HL-60 (cell line): ENCODE data around the gene DACT3.

Experiments
- DNase-seq, 2 experiments: peaks; one replicate each; pipeline ENCODE4 v3.0.0-alpha.2; 2010 to 2020; ENCODE audit warnings: low read depth in 1 of 2, low spot score in 1 of 2
- H3K27ac ChIP-seq: fragments of 250-450 bp; sonication (Bioruptor Pico); replicated peaks from 2 replicates; pipeline ENCODE4 v1.5.1; 2020; ENCODE audit warnings: mild to moderate bottlenecking, moderate library complexity
- H3K27me3 ChIP-seq: fragments of 250-450 bp; sonication (Bioruptor Pico); 2 replicates; pipeline ENCODE4 v1.5.1; 2021; ENCODE audit warnings: mild to moderate bottlenecking, moderate library complexity; ENCODE audit not compliant: insufficient read depth, poor library complexity, severe bottlenecking
- H3K4me3 ChIP-seq: replicated peaks from 2 replicates; pipeline ENCODE4 v1.5.1; 2011; ENCODE audit warnings: mild to moderate bottlenecking, control low read depth, low read length; ENCODE audit not compliant: insufficient read depth
- GABPA ChIP-seq: IDR thresholded peaks from 2 replicates; pipeline ENCODE4 v1.6.1; 2012; ENCODE audit warnings: low read depth
- POLR2AphosphoS5 ChIP-seq: IDR thresholded peaks from 2 replicates; pipeline ENCODE4 v1.6.1; 2012; ENCODE audit warnings: low read depth
- SPI1 ChIP-seq: IDR thresholded peaks from 2 replicates; pipeline ENCODE4 v1.6.1; 2012; ENCODE audit warnings: low read depth, mild to moderate bottlenecking, borderline replicate concordance
- TF ChIP-seq, protein P1 (sequence below): IDR thresholded peaks from one replicate; pipeline ENCODE4 v1.5.1; 2011; ENCODE audit warnings: low read length, control low read depth, inconsistent platforms; ENCODE audit not compliant: insufficient read depth
- TF ChIP-seq, protein P2 (sequence below): IDR thresholded peaks from 2 replicates; pipeline ENCODE4 v1.6.1; 2012; ENCODE audit warnings: low read depth; ENCODE audit not compliant: insufficient replicate concordance

The DACT3 gene

GRCh38 chr19:46691948-46692347 lies 31.0 kb upstream of the DACT3 start:
- Histone ChIP-seq H3K27me3 (no peaks in the 10 kb centered on the region), H3K4me3 (no peak overlapping the region), H3K27ac (no peak overlapping the region)
- no peak for TF ChIP-seq SPI1
- TF ChIP-seq, protein P1, sequence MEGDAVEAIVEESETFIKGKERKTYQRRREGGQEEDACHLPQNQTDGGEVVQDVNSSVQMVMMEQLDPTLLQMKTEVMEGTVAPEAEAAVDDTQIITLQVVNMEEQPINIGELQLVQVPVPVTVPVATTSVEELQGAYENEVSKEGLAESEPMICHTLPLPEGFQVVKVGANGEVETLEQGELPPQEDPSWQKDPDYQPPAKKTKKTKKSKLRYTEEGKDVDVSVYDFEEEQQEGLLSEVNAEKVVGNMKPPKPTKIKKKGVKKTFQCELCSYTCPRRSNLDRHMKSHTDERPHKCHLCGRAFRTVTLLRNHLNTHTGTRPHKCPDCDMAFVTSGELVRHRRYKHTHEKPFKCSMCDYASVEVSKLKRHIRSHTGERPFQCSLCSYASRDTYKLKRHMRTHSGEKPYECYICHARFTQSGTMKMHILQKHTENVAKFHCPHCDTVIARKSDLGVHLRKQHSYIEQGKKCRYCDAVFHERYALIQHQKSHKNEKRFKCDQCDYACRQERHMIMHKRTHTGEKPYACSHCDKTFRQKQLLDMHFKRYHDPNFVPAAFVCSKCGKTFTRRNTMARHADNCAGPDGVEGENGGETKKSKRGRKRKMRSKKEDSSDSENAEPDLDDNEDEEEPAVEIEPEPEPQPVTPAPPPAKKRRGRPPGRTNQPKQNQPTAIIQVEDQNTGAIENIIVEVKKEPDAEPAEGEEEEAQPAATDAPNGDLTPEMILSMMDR, result no peak
- TF ChIP-seq, protein P2, sequence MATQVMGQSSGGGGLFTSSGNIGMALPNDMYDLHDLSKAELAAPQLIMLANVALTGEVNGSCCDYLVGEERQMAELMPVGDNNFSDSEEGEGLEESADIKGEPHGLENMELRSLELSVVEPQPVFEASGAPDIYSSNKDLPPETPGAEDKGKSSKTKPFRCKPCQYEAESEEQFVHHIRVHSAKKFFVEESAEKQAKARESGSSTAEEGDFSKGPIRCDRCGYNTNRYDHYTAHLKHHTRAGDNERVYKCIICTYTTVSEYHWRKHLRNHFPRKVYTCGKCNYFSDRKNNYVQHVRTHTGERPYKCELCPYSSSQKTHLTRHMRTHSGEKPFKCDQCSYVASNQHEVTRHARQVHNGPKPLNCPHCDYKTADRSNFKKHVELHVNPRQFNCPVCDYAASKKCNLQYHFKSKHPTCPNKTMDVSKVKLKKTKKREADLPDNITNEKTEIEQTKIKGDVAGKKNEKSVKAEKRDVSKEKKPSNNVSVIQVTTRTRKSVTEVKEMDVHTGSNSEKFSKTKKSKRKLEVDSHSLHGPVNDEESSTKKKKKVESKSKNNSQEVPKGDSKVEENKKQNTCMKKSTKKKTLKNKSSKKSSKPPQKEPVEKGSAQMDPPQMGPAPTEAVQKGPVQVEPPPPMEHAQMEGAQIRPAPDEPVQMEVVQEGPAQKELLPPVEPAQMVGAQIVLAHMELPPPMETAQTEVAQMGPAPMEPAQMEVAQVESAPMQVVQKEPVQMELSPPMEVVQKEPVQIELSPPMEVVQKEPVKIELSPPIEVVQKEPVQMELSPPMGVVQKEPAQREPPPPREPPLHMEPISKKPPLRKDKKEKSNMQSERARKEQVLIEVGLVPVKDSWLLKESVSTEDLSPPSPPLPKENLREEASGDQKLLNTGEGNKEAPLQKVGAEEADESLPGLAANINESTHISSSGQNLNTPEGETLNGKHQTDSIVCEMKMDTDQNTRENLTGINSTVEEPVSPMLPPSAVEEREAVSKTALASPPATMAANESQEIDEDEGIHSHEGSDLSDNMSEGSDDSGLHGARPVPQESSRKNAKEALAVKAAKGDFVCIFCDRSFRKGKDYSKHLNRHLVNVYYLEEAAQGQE, result no peak
- TF ChIP-seq GABPA, result no peak
- no peak for TF ChIP-seq POLR2AphosphoS5
- DNase-seq, result no peak

GRCh38 chr19:46691104-46691503 lies 30.1 kb upstream of the DACT3 start:
- TF ChIP-seq, protein P2, result no peak
- TF ChIP-seq POLR2AphosphoS5, result no peak
- TF ChIP-seq, protein P1, result no peak
- no peak for TF ChIP-seq SPI1
- no peak for TF ChIP-seq GABPA
- Histone ChIP-seq H3K4me3 (no peak overlapping the region), H3K27ac (no peak overlapping the region), H3K27me3 (no peaks in the 10 kb centered on the region)
- no peak for DNase-seq

DNA sequence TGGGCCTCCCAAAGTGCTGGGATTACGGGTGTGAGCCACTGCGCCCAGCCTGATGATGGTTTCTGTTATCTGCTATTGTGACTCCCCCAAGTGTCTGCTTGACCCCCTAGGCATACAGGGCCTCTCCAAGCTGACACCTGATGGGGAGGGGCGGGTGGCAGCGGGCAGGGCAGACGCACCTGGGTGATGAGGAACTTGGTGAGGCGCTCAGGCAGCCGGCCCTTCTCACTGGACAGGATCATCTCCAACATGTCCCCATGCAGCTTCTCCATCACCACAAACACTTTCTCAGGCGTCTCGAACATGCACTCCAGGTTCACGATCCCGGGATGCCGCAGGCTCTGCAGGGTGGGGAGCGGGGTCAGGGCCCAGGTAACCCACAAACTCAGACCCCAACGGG lies 28.4 kb upstream of the DACT3 start:
- H3K27me3 ChIP-seq, result no peaks in the 10 kb centered on the region

More for the DNA sequence above, 28.4 kb upstream of the DACT3 start:
- H3K27ac ChIP-seq, result no peak overlapping the region
- H3K4me3 ChIP-seq, result no peak overlapping the region
- DNase-seq, result no peak
- TF ChIP-seq, protein P1, result no peak
- TF ChIP-seq, protein P2, result no peak
- TF ChIP-seq GABPA (no peak), SPI1 (no peak), POLR2AphosphoS5 (no peak)
